ENCODE measurements around the gene FARS2.
A peak's percentile ranks its signal among the peaks of the same experiment; 100 is the strongest.

The FARS2 gene

GRCh38 chr6:5464099-5464885 is 203.0 kb downstream of the FARS2 start:
- H3K9ac ChIP-seq (ENCODE audit: low read depth, low read length), result no peak overlapping the region
- H3K9me3 ChIP-seq (ENCODE audit: control insufficient read depth, insufficient read depth, low read length), result no peaks in the 10 kb centered on the region
- H3K4me3 ChIP-seq (ENCODE audit: low read depth, low read length), result no peak overlapping the region
- no peaks in the 10 kb centered on the region for H3K36me3 ChIP-seq (ENCODE audit: control insufficient read depth, insufficient read depth, low read length)
- no peaks in the 10 kb centered on the region for H3K27me3 ChIP-seq (ENCODE audit: control insufficient read depth, insufficient read depth, low read length)
- H3K27ac ChIP-seq (ENCODE audit: low read depth, low read length), result no peak overlapping the region
- peaks cover 35% of the 10 kb centered on the region for H3K4me1 ChIP-seq (ENCODE audit: control insufficient read depth, insufficient read depth, low read length)

GRCh38 chr6:5466281-5467136 is 205.2 kb downstream of the FARS2 start:
- no peaks in the 10 kb centered on the region for H3K9me3 ChIP-seq (ENCODE audit: control insufficient read depth, insufficient read depth, low read length)
- H3K4me3 ChIP-seq (ENCODE audit: low read depth, low read length), result no peak overlapping the region
- H3K36me3 ChIP-seq (ENCODE audit: control insufficient read depth, insufficient read depth, low read length), result no peaks in the 10 kb centered on the region
- peaks cover 45% of the 10 kb centered on the region for H3K4me1 ChIP-seq (ENCODE audit: control insufficient read depth, insufficient read depth, low read length)
- H3K27ac ChIP-seq (ENCODE audit: low read depth, low read length), result no peak overlapping the region
- H3K27me3 ChIP-seq (ENCODE audit: control insufficient read depth, insufficient read depth, low read length), result no peaks in the 10 kb centered on the region
- H3K9ac ChIP-seq (ENCODE audit: low read depth, low read length), result no peak overlapping the region

DNA sequence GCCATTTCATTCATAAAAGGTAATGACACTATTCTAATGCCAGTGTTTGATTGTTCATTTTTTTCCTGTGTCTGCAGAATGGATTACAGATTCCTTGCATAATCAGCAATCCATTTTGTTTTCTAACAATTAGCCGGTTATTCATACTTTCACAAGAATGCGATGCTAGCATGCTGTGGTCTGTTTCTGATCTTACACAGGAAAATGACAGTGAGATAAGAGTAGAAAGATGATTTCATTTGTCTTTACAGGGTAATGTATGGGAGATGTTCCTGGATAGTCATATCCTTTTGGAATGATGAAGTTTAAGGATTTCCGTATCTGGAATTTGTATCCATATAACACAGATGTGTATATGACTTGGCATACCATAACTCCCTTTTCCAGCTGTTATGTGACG is 207.3 kb downstream of the FARS2 start:
- Histone ChIP-seq H3K27ac (ENCODE audit: low read depth, low read length) (no peak overlapping the region), H3K4me3 (ENCODE audit: low read depth, low read length) (no peak overlapping the region), H3K9ac (ENCODE audit: low read depth, low read length) (no peak overlapping the region), H3K9me3 (ENCODE audit: control insufficient read depth, insufficient read depth, low read length) (no peaks in the 10 kb centered on the region), H3K27me3 (ENCODE audit: control insufficient read depth, insufficient read depth, low read length) (no peaks in the 10 kb centered on the region), H3K4me1 (ENCODE audit: control insufficient read depth, insufficient read depth, low read length) (peaks cover 54% of the 10 kb centered on the region), H3K36me3 (ENCODE audit: control insufficient read depth, insufficient read depth, low read length) (no peaks in the 10 kb centered on the region)

DNA sequence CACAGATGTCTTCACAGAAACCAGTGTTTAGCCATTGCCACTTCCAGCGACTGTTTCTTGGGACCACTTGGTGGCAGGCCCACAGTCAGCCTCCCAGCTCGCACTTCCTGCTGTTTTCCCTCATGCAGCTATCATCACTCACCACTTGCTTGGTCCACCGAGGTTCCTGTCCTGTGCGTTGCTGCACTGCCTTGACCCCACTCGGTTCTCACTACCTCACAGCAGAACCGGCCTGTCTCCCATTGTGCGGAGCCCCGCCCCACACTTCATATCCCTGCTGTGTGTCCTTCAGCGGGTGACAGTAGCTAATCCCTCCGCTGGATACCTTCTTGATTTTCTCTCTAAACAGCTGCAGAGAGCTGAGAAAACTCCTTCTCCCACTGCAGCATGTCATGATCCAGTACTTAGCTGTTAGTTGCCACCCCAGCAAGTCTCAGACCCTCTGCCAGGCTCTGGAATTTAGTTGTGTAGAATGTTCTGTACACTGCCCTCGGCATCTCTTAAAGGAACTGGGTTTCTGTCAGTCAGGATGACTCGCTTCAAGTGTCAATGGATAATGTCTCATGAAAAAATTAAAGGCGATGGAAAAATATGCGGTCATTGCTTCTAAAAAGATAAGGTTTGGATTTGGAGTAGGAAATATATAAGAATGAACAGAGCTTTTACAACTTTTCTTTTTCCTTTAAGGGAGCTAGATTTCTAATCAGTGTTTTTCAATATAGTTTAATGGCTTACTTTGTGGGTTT is 208.0 kb downstream of the FARS2 start:
- H3K27ac ChIP-seq (ENCODE audit: low read depth, low read length), result no peak overlapping the region
- no peak overlapping the region for H3K9ac ChIP-seq (ENCODE audit: low read depth, low read length)
- H3K9me3 ChIP-seq (ENCODE audit: control insufficient read depth, insufficient read depth, low read length), result no peaks in the 10 kb centered on the region
- H3K36me3 ChIP-seq (ENCODE audit: control insufficient read depth, insufficient read depth, low read length), result no peaks in the 10 kb centered on the region
- no peaks in the 10 kb centered on the region for H3K27me3 ChIP-seq (ENCODE audit: control insufficient read depth, insufficient read depth, low read length)
- no peak overlapping the region for H3K4me3 ChIP-seq (ENCODE audit: low read depth, low read length)
- peaks cover 48% of the 10 kb centered on the region for H3K4me1 ChIP-seq (ENCODE audit: control insufficient read depth, insufficient read depth, low read length)

DNA sequence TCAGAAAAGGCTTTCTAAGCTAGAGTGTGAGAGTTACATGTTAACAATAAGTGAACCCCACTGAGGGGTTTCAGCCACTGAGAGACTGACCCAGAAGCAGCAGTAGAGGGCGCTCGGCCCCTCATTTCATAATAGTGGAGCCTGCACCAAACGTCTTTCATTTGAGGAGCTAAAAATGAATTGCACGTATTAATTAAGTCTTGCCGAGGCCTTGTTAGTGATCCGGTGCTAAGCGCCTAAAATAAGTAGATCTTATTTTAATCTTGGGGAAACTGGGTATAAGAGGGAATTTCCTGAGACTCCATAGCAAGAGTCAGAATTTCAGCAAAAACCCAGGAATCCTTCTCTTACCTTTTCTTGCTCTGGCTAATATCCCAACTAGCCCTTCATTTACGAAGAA is 209.7 kb downstream of the FARS2 start:
- Histone ChIP-seq H3K4me3 (ENCODE audit: low read depth, low read length) (0 out of 2 replicates have a peak overlapping the region, but pooled peaks have one; percentile 14), H3K27ac (ENCODE audit: low read depth, low read length) (peak overlapping the region; percentile 74), H3K27me3 (ENCODE audit: control insufficient read depth, insufficient read depth, low read length) (no peaks in the 10 kb centered on the region), H3K9me3 (ENCODE audit: control insufficient read depth, insufficient read depth, low read length) (no peaks in the 10 kb centered on the region), H3K36me3 (ENCODE audit: control insufficient read depth, insufficient read depth, low read length) (no peaks in the 10 kb centered on the region), H3K9ac (ENCODE audit: low read depth, low read length) (no peak overlapping the region), H3K4me1 (ENCODE audit: control insufficient read depth, insufficient read depth, low read length) (peaks cover 42% of the 10 kb centered on the region)

DNA sequence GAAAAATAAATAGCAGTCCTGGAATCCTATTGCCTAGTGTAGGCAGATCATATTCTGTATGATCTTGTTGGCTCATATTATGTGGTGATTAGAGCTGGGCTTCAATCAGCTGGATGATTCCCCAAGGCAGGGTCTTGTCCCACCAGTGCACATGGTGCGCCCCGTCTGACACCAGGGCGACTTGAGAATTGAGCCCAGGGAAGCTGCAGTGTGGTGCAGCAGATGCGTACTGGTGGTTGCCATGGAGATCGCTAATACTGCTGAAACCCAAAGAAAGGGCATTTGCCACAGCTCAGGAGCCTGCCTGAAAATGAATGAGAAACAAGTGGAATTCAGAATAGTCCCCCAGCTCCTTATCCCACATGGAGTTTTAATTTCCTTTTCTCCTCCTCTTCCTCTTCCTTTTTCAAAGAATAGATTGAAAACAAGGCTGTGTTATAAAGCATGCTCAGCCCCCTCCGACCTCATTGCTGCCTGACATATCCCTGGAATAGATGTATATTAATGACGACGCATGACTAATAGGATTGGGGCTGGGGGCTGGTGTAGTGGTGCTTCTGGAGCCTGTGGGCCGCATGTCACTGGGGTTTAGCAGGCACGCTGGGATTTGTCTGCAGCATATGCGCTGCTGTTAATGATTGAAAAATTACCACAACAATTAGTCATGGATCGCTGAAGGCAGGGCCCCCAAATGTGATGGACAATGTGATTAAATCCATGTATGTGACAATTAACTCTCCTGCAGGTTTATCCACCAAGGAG is 210.5 kb downstream of the FARS2 start:
- H3K4me3 ChIP-seq (ENCODE audit: low read depth, low read length), result no peak overlapping the region
- H3K9me3 ChIP-seq (ENCODE audit: control insufficient read depth, insufficient read depth, low read length), result no peaks in the 10 kb centered on the region
- no peaks in the 10 kb centered on the region for H3K36me3 ChIP-seq (ENCODE audit: control insufficient read depth, insufficient read depth, low read length)
- peak overlapping the region; percentile 74 for H3K27ac ChIP-seq (ENCODE audit: low read depth, low read length)
- H3K27me3 ChIP-seq (ENCODE audit: control insufficient read depth, insufficient read depth, low read length), result no peaks in the 10 kb centered on the region
- H3K9ac ChIP-seq (ENCODE audit: low read depth, low read length), result no peak overlapping the region
- H3K4me1 ChIP-seq (ENCODE audit: control insufficient read depth, insufficient read depth, low read length), result peaks cover 34% of the 10 kb centered on the region

DNA sequence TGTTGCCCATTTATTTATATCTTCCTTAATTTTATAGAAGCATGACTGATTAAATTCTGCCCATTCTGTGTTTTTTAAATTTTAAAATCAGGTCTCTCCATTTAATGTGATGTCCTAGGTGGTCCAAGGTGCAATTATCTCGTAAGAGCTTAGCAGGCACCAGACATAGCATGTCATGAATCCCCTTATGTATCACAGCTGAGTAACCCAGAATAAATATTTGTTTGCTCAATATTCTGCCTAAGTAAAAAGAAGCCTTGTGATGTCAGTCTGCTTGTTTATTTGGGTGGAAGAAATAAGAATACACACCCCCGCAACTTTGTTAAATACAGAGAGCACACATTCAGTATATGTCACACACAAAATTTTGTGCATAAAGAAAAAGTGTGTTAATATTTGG is 211.3 kb downstream of the FARS2 start:
- no peak overlapping the region for H3K9ac ChIP-seq (ENCODE audit: low read depth, low read length)
- no peaks in the 10 kb centered on the region for H3K27me3 ChIP-seq (ENCODE audit: control insufficient read depth, insufficient read depth, low read length)
- no peak overlapping the region for H3K4me3 ChIP-seq (ENCODE audit: low read depth, low read length)
- no peaks in the 10 kb centered on the region for H3K36me3 ChIP-seq (ENCODE audit: control insufficient read depth, insufficient read depth, low read length)
- peak overlapping the region; percentile 74 for H3K27ac ChIP-seq (ENCODE audit: low read depth, low read length)
- H3K4me1 ChIP-seq (ENCODE audit: control insufficient read depth, insufficient read depth, low read length), result peaks cover 34% of the 10 kb centered on the region
- H3K9me3 ChIP-seq (ENCODE audit: control insufficient read depth, insufficient read depth, low read length), result no peaks in the 10 kb centered on the region

- Histone ChIP-seq H3K9ac (ENCODE audit: low read depth, low read length) (no peak overlapping the region), H3K9me3 (ENCODE audit: control insufficient read depth, insufficient read depth, low read length) (no peaks in the 10 kb centered on the region), H3K36me3 (ENCODE audit: control insufficient read depth, insufficient read depth, low read length) (no peaks in the 10 kb centered on the region), H3K4me3 (ENCODE audit: low read depth, low read length) (no peak overlapping the region), H3K27me3 (ENCODE audit: control insufficient read depth, insufficient read depth, low read length) (no peaks in the 10 kb centered on the region), H3K4me1 (ENCODE audit: control insufficient read depth, insufficient read depth, low read length) (peaks cover 26% of the 10 kb centered on the region), H3K27ac (ENCODE audit: low read depth, low read length) (no peak overlapping the region)
Observed at GRCh38 chr6:5475779-5476178, 214.5 kb downstream of the FARS2 start.

GRCh38 chr6:5478380-5478779 is 217.1 kb downstream of the FARS2 start:
- no peaks in the 10 kb centered on the region for H3K27me3 ChIP-seq (ENCODE audit: control insufficient read depth, insufficient read depth, low read length)
- H3K27ac ChIP-seq (ENCODE audit: low read depth, low read length), result no peak overlapping the region
- no peaks in the 10 kb centered on the region for H3K9me3 ChIP-seq (ENCODE audit: control insufficient read depth, insufficient read depth, low read length)
- 0 out of 2 replicates have a peak, but pooled peaks cover 3% of the 10 kb centered on the region for H3K4me1 ChIP-seq (ENCODE audit: control insufficient read depth, insufficient read depth, low read length)
- no peak overlapping the region for H3K9ac ChIP-seq (ENCODE audit: low read depth, low read length)
- H3K36me3 ChIP-seq (ENCODE audit: control insufficient read depth, insufficient read depth, low read length), result no peaks in the 10 kb centered on the region
- H3K4me3 ChIP-seq (ENCODE audit: low read depth, low read length), result no peak overlapping the region

- H3K9me3 ChIP-seq (ENCODE audit: control insufficient read depth, insufficient read depth, low read length), result no peaks in the 10 kb centered on the region
- H3K27me3 ChIP-seq (ENCODE audit: control insufficient read depth, insufficient read depth, low read length), result no peaks in the 10 kb centered on the region
- H3K4me3 ChIP-seq (ENCODE audit: low read depth, low read length), result no peak overlapping the region
- H3K4me1 ChIP-seq (ENCODE audit: control insufficient read depth, insufficient read depth, low read length), result no peaks in the 10 kb centered on the region
- no peak overlapping the region for H3K27ac ChIP-seq (ENCODE audit: low read depth, low read length)
- no peak overlapping the region for H3K9ac ChIP-seq (ENCODE audit: low read depth, low read length)
- H3K36me3 ChIP-seq (ENCODE audit: control insufficient read depth, insufficient read depth, low read length), result no peaks in the 10 kb centered on the region
Observed at GRCh38 chr6:5481033-5481432, 219.7 kb downstream of the FARS2 start.
